Stimulated activated CD4-positive, alpha-beta T cell treated with anti-CD3 and anti-CD28 coated beads, Interleukin-1b, Interleukin-23, amount 100 ng/mL, for 1 hour (primary cell): ENCODE results near the gene TFIP11.

Experiments
- DNase-seq, 2 donors: peaks; one replicate each; pipeline ENCODE4 v3.0.0-alpha.2; 2020; ENCODE audit warnings: low read depth in 2 of 2

The TFIP11 gene

DNA sequence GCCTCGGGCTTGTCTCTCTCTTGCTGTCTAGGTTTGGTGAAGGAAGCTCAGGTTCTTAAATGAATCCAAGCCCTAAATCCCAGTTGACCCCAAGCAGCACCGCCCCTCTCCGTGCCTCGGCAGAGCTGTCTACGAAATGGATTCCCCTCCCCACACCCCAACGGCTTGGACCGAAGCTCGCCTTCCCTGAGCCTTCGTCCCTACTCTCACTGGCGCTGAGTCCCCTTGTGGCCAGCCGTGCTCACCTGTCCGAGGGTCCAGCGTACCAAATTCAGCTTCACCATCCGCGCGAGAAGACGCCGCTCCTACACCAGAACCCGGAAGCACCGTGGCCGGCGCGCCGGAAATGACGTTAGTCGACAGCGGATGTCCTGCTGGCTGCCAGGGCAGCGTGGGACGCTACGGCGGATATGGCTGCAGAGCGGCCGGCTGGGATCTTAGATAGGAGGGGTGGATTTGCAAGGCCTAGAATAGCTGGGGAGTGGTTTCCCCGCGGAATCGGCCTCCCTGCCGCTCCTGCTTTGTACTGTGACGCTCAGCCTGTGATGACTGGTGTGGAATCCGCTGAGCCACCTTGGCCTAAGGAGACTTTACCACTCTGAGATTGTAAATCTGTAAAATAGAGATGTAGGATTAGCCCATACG lies at the start of gene TFIP11:
TFIP11 (minus strand) TSS at position 325 of the 645 bp plus-strand sequence. CDS start 2,201 bp downstream, outside the sequence.
- peak; percentile 58 to 88 for DNase-seq

DNA sequence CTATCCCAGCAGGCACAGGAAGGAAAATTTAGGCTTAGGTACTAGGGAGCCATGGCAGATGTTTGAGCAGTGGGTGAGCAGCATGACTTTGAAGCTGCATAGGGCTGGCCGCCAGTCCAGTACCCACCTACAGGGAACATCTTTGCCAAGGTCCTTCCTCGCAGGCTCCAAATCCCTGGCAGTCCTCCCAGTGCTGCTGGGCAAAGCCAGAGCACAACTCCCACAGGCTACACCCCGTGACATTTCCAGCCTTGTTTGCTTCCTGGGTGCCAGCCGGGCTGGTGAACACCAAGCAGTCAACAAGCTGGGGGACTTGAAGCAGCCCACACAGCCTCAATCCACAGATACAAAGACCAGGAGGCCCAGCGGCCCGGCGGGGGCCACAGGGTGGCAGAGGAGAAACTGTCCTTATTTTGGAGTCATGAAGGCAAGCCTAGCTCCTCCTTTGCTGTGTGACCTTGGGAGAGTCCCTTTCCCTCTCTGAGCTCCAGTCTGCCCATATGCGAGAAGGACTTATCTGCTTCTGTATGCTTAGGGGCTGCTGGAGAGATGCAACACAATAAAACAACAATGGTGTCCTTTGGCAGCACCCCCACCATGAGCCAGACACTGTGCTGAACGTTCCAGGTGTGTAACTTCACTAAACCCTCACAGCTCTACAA lies 49.6 kb upstream of the TFIP11 start:
- no peak for DNase-seq

DNA sequence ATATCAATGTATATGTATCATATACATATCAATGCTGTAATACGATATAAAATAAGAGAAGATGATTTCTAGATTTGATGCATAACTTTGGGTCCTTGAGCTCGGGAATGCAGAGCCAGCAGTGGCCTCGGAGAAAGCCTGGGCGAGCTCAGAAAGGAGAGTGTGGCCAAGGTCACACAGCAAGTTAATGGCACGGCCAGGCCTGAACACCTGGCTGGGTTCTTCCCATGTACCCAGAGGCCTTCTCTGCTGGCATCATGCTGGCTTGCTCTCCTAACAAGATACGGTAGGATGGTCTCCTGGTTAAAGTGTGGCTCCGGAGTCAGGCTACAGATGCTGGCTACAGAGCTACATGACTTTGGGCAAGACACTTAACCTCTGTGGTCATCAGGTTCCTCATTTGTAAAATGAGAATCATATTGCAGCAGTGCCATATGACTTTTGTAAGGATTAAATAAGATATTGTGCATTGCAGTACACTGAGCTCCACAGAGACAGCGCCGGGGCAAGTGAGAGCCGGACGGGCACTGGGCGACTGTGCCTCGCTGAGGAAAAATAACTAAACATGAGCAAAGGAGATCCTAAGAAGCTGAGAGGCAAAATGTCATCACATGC lies 47.8 kb upstream of the TFIP11 start:
- no peak for DNase-seq

DNA sequence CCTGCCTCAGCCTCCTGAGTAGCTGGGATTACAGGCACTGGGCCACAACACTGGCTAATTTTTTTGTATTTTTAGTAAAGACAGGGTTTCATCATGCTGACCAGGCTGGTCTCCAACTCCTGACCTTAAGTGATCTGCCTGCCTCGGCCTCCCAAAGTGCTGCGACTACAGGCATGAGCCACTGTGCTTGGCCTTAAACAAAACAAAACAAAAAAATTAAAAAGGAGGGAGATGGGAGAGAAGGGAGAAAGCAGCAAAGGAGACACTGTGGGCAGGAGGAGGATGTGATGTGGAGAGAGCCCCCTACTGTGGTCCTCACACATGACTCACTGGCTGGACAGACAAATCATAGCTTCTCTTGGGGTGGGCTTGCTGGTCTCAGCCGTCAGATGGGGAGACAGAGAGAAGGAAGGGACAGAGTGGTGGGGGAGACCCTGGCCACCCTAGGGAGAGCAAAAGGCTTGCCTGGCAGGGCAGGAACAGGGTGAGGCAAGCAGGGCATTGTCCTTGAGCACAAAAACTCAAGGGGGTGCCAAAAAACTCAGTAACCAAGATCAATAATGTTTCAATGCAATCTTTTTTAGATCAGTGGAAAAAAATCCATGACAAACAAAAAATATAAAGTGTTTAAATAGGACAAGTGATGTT lies 46.1 kb upstream of the TFIP11 start:
- DNase-seq: no peak

DNA sequence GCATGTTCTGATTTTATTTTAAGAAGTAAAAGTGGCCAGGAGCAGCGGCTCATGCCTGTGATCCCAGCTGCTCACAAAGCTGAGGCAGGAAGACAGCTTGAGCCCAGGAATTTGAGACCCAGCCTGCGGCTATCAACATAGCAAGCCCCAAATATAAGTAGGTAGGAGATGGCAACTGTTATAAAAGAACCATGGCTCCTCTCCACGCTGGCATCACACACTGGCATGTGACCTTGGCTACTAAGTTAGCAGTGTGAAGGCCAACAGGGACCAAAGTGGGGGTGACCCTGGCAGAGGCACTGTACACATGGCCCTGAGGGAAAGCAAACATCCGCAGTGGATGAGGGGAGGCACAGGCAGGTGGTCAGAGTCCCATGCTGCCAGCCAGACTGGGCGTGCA lies 44.6 kb upstream of the TFIP11 start:
- DNase-seq: no peak

DNA sequence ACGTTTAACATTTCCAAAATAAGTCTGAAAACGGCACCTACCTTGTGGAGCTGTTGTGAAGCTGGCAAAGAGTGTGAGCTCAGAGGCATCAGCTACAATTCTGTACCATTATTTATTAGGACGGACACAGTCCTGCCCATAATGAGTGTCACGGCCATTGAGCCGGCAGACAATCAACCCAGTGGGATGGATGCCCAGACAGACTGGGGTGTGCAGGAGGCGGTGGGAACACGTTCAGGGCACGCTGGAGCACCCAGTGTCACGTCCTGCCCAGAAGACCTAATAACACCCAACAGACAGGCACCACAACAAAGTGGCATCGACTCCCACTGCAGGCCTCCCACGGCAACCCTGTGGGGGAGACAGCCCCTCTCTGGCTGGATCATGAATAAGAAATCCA lies 43.2 kb upstream of the TFIP11 start:
- no peak for DNase-seq

DNA sequence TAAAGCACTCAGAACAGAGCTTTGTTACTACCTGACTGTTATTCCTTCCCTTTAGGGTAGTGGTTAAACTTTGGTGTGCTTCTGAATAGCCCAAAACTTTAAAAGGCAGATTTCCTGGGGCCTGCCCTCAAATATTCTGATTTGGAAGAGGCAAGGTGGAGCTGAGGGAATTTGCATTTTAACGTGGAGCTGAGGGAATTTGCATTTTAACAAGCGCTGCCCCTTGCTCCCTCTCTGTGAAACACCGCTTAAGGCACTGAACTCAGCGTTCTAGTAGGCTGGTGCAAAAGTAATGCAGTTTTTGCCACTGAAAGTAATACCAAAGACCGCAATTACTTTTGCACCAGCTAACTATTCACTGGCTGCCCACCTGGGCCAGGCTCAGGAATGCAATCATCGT lies 42.7 kb upstream of the TFIP11 start:
- DNase-seq: no peak

DNA sequence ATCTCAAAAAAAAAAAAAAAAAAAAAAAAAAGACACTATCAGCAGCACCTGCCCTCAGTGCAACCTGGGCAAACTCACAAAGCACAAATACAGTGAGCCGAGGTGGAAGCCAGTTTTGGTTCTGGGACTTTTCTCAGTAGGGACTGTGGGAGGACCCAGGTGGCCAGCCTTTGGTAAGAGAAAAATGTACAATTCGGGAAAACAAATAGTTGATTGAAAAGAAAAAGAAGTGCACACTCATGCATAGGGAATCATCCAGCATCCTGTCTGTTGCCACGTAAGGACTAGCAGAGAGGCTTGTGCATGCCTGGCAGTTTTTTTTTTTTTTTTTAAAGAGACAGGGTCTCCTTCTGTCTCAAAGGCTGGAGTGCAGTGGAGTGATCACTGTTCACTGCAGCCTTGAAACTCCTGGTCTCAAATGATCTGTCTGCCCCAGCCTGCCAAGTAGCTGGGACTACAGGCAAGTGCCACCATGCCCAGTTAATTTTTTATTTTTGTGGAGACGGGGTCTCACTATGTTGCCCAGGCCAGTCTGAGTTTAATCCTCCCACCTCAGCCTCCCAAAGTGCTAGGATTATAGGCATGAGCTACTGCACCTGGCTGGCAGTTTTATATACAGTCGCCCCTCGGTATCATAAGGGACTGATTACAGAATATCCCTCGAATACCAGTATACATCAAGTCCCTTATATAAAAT lies 40.9 kb upstream of the TFIP11 start:
- DNase-seq: no peak

DNA sequence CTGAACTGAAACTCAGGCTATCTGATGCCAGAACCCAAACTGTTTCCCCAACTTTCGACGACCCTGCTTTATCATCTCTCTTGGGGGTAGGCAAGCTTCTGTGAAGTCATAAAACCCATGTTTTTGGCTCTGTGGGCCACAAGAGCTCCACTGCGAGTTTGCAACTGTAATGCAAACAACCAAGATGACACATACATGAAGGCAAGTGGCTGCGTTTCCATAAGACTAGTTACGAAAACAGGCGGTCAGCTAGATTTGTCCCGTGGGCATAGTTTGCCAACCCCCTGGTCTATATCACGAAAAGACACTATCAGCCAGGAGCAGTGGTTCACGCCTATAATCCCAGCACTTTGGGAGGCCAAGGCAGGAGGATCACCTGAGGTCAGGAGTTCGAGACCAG lies 40.2 kb upstream of the TFIP11 start:
- DNase-seq: no peak

DNA sequence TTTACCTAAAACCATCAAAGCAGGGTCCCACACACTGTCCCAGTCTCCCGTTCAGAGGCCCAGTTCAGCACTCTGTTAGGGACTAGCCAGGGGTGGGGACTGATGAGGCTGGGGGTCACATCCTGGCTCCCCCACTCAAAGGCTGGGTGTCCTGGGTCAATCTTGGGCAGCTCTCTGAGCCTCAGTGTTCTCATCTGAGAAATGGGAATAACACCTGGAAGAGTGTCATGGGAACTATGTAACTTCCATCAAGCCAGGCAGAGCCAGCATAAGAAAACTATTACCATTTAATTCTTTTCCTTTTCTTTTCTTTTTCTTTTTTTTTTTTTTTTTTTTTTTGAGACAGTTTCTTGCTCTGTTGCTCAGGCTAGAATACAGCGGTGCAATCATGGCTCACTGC lies 39.3 kb upstream of the TFIP11 start:
- no peak for DNase-seq

DNA sequence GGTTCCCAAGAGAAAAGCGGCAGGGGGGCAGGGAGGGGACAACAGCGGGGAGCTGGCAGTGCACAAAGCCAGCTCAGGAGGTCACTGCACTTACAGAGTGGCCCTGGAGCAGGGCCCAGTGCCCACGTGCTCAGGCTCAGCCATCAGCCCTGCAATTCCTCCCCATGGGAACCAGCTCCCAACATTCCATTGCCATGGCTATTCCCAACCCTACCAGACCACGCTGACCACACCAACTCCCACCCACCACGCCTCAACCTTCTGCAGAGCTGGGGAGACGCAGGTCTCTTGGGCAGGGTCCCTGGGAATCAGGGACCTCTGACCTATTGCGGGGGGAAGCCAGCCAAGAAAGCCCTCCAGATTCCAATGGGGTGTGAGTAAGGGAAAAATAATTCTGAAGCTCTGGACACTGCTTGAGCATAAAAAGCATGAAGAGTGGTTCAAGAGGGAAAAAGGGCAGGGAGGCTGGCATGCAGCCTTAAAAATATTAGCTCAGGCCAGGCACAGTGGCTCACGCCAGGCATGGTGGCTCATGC lies 38.3 kb upstream of the TFIP11 start:
- no peak for DNase-seq

DNA sequence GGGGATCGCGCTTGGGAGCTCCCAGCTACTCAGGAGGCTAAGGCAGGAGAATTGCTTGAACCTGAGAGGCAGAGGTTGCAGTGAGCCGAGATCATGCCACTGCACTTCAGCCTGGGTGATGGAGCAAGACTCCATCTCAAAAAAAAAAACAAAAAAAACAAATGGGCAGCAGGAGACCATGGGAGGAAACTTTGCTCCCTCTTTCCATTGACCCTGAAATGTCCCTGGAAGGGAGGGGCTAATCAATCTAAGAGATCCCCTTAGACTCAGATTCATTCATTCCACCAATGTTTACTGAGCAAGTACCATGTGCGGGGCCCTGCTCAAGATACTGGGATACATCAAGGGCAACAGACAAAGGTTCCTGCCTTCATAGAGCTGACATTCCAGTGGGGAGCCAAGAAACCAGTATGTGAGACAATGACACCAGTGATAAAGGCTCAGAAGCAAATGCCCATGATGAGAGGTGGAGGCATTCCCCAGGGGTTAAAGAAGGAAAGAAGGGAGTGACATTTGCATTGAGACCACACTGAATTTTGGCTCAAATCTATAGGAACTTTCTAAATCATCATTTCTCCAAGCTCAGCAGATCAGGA lies 37.7 kb upstream of the TFIP11 start:
- DNase-seq: no peak

DNA sequence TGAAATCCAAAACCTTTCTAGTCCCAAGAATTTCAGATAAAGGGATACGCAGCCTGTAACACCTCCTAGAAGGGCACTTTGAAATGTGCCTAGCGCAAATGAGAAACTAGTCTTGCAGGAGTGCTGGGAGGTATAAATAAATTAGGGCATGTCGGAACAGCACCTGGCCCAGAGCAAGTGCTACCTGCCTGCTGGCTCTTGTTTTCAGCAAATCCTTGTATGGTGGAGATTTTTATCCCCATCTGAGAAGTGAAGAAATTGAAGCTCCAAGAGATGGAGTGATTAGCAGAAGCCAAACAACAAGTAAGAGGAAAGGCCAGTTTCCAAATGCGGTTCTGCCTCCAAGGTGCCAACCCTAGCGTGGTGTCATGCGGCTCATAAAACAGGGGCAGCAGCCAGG lies 36.7 kb upstream of the TFIP11 start:
- no peak for DNase-seq

DNA sequence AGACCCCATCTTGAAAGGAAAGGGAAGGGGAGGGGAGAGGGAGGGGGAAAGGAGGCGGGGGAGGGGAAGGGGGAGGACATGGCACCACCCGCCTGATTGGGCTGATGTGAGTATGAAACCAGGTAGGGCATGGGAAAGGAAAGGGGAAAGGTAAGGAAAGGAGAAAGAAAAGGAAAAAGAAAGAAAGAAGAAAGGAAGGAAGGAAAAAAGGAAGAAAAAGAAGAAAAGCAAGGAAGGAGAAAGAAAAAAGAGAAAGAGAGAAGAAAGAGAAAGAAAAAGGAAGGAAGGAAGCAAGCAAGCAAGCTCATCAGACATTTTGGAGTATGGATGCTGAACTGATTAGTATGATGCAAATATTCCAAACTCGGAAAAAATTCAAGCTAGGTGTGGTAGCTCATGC lies 36.0 kb upstream of the TFIP11 start:
- DNase-seq: no peak

DNA sequence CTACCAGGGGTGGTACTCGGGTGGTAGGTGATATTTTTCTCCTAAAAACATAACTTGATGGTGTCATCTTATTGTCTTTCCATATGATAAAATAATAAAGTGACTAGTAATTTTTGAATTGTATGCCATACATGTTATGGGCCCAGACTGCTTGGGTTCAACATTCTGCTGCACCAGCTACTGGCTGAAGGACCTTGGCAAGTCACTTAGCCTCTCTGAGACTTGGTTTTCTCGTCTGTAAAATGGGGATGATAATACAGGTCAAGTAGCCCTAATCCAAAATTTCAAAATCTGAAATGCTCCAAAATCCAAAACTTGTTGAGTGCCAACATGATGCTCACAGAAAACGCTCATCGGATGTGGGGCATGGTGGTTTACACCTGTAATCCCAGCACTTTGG lies 35.6 kb upstream of the TFIP11 start:
- DNase-seq: no peak

DNA sequence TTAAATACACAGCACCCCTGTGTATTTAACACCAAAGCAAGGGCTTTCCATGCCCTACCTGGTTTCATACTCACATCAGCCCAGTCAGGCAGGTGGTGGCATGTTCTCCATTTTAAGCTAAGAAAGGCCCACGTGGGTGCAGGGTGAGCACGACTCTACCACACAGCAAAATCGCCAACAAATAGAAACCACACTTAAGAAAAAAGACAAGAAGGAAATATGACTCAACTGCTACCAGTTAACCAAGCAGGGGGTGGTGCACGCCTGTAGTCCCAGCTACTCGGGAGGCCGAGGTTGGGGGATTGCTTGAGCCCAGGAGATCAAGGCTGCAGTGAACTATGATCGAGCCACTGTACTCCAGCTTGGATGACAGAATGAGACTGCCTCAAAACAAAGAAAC lies 35.2 kb upstream of the TFIP11 start:
- no peak for DNase-seq

DNA sequence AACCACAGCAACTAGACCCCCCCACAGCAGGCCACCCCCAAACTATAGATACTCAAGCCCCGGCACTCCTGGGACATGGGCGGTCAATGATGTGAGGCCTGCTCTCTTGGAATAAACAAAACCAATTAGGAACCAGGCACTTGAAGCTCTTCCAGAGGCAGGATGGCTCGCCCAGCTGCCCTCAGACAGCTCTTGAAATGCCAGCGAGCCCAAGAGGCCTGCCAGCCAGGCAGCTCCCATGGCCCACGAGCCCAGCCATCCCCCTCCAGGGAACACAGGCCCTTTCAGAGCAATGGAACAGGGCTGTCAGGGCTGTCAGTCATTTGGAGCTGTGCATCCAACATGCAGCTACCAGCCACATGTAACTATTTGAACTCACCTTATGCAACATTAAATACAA lies 34.0 kb upstream of the TFIP11 start:
- DNase-seq: no peak

DNA sequence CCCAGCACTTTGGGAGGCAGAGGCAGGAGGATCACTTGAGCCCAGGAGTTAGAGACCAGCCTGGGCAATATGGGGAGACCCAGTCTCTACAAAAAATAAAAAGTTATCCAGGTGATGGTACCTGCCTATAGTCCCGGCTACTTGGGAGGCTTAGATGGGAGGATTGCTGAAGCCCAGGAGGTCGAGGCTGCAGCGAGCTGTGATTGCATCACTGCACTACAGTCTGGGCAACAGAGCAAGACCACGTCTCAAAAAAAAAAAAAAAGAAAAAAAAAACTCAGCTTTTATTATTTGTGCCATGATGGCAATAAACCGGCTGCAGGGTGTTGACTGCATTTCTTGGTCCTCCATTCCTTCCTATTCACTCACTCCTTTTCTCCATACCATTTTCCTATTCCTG lies 33.6 kb upstream of the TFIP11 start:
- DNase-seq: no peak

DNA sequence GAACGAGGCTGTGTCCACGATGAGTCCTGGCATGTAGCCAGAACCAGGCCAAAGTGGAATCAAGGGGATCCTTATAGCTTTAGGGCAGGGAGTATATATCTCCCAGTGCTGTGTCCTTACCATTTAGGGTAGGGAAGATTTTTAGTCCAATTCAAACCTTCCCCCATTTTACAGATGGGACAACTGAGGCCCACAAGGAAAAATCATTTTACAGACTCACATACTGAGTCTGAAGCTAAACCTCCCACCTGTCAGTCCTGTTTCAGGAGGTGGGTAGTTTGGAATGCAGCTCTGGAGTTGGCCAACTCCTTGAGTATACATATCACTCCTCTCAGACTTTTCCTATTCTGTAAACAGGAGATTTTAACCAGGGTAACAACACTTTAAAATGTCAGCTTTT lies 33.1 kb upstream of the TFIP11 start:
- no peak for DNase-seq

DNA sequence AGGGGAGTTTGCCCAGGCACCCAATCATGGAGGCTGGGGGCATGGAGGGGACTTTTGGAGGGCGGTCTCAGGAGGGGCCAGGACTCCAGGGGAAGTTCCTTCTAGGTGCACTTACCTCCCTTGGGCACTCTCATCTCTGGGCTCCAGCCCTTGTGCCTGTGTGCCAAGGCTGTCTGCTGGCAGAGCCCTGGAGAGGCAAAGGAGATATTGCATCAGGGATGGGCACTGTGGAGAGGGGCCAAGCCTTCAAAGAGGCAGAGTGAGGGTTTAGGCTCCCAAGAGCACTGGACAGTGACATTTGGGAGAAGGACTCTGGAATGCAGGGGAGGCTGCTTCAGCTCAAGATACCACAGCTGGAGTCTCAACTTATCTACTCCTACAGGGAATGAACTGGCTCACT lies 32.2 kb upstream of the TFIP11 start:
- DNase-seq: no peak

DNA sequence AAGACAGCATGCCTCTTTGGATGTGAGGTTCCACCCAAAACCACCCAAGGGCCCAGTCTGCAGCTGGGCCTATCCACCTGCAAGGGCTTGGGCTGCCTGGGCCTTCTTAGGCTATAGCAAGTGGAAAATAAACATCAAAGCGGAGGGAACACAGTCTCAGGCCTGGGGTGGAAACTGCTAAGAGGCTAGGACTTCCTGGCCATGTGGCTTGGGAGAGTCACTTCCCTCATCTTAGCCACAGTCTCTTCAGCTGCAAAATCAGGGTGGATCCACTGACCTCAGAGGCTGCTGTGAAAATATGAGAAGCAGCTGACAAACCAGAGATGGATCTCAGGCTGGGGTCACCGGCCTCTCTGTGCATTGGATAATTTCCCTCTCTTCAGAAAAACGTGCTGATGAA lies 30.6 kb upstream of the TFIP11 start:
- DNase-seq: no peak
